H9 (cell line): ENCODE data around the gene RC3H2. TPM values are rescaled to one million over a fixed set of nuclear protein-coding genes. Genes with fewer than 3 reads are reported as not detected.
"Not testable (repeated sequence)": the region's sequence is repeated elsewhere in the genome, so short reads cannot be mapped to it uniquely, and the experiment has no call there.

ENCODE experiments used
- DNase-seq: peaks from one replicate; pipeline ENCODE4 v3.0.0-alpha.2; 2017
- H2AFZ ChIP-seq: one replicate; pipeline ENCODE4 v1.6.1; 2013; ENCODE audit warnings: mild to moderate bottlenecking, low read length, control low read depth, moderate library complexity
- H2AK5ac ChIP-seq: 2 replicates; pipeline ENCODE4 v1.6.1; 2013; ENCODE audit warnings: low read length, control low read depth, mixed read lengths; ENCODE audit not compliant: insufficient read length
- H2BK120ac ChIP-seq: one replicate; pipeline ENCODE4 v1.6.1; 2013; ENCODE audit warnings: low read depth, mild to moderate bottlenecking, low read length, control low read depth, inconsistent platforms; ENCODE audit not compliant: poor library complexity, severe bottlenecking
- H2BK12ac ChIP-seq: 2 replicates; pipeline ENCODE4 v1.6.1; 2013; ENCODE audit warnings: low read length, control low read depth, mixed read lengths, low read depth; ENCODE audit not compliant: insufficient read length
- H2BK15ac ChIP-seq: 2 replicates; pipeline ENCODE4 v1.6.1; 2013; ENCODE audit warnings: low read depth, low read length, control low read depth
- H2BK20ac ChIP-seq: one replicate; pipeline ENCODE4 v1.6.1; 2013; ENCODE audit warnings: low read depth, mild to moderate bottlenecking, low read length, control low read depth, inconsistent platforms; ENCODE audit not compliant: poor library complexity, severe bottlenecking
- H2BK5ac ChIP-seq: 2 replicates; pipeline ENCODE4 v1.6.1; 2013; ENCODE audit warnings: low read length, control low read depth, mixed read lengths; ENCODE audit not compliant: insufficient read length
- H3K14ac ChIP-seq: 2 replicates; pipeline ENCODE4 v1.6.1; 2013; ENCODE audit warnings: low read length, control low read depth; ENCODE audit not compliant: insufficient read depth
- H3K18ac ChIP-seq: 2 replicates; pipeline ENCODE4 v1.6.1; 2013; ENCODE audit warnings: low read depth, mild to moderate bottlenecking, mixed read lengths, low read length, control low read depth; ENCODE audit not compliant: insufficient read length
- H3K23ac ChIP-seq: 2 replicates; pipeline ENCODE4 v1.6.1; 2013; ENCODE audit warnings: low read length, control low read depth, mixed read lengths, low read depth; ENCODE audit not compliant: insufficient read length
- H3K23me2 ChIP-seq: 2 replicates; pipeline ENCODE4 v1.6.1; 2013; ENCODE audit warnings: low read depth, mild to moderate bottlenecking, mixed read lengths, low read length, control low read depth; ENCODE audit not compliant: insufficient read length, poor library complexity, severe bottlenecking
- H3K27ac ChIP-seq: 2 replicates; pipeline ENCODE4 v1.5.1; 2013; ENCODE audit warnings: low read length, control low read depth, mixed read lengths, low read depth; ENCODE audit not compliant: insufficient read length
- H3K27me3 ChIP-seq: 2 replicates; pipeline ENCODE4 v1.6.1; 2013; ENCODE audit warnings: low read length, control low read depth, inconsistent platforms; ENCODE audit not compliant: insufficient read depth
- H3K4ac ChIP-seq: 2 replicates; pipeline ENCODE4 v1.6.1; 2013; ENCODE audit warnings: low read depth, mild to moderate bottlenecking, control low read depth, inconsistent platforms, low read length, moderate library complexity
- H3K4me1 ChIP-seq: 2 replicates; pipeline ENCODE4 v1.6.1; 2013; ENCODE audit warnings: low read length, control low read depth, inconsistent platforms; ENCODE audit not compliant: insufficient read depth
- H3K4me2 ChIP-seq: 2 replicates; pipeline ENCODE4 v1.6.1; 2013; ENCODE audit warnings: low read length, control low read depth, mixed read lengths; ENCODE audit not compliant: insufficient read length, insufficient read depth
- H3K56ac ChIP-seq: 2 replicates; pipeline ENCODE4 v1.6.1; 2013; ENCODE audit warnings: low read depth, mild to moderate bottlenecking, mixed read lengths, low read length, control low read depth; ENCODE audit not compliant: insufficient read length
- H3K79me1 ChIP-seq: 2 replicates; pipeline ENCODE4 v1.6.1; 2013; ENCODE audit warnings: low read depth, mild to moderate bottlenecking, moderate library complexity, low read length, control low read depth, inconsistent platforms; ENCODE audit not compliant: insufficient read depth, poor library complexity, severe bottlenecking
- H3K79me2 ChIP-seq: 2 replicates; pipeline ENCODE4 v1.6.1; 2013; ENCODE audit warnings: low read length, control low read depth, inconsistent platforms; ENCODE audit not compliant: insufficient read depth
- H3K9ac ChIP-seq: 2 replicates; pipeline ENCODE4 v1.6.1; 2013; ENCODE audit warnings: low read length, control low read depth, mixed read lengths; ENCODE audit not compliant: insufficient read length; ENCODE audit errors: extremely low read depth
- H3K9me3 ChIP-seq: one replicate; pipeline ENCODE4 v1.6.1; 2013; ENCODE audit warnings: low read depth, low read length, inconsistent platforms; ENCODE audit not compliant: control insufficient read depth
- H3T11ph ChIP-seq: one replicate; pipeline ENCODE4 v1.6.1; 2013; ENCODE audit warnings: mild to moderate bottlenecking, low read length, control low read depth, inconsistent platforms
- H4K20me1 ChIP-seq: one replicate; pipeline ENCODE4 v1.6.1; 2013; ENCODE audit not compliant: control insufficient read depth, insufficient read length, insufficient read depth
- H4K5ac ChIP-seq: 2 replicates; pipeline ENCODE4 v1.6.1; 2013; ENCODE audit warnings: low read depth, mild to moderate bottlenecking, mixed read lengths, low read length, control low read depth; ENCODE audit not compliant: insufficient read length
- H4K8ac ChIP-seq: replicated peaks from 2 replicates; pipeline ENCODE4 v1.6.1; 2013; ENCODE audit warnings: low read length, control low read depth, mixed read lengths, low read depth; ENCODE audit not compliant: insufficient read length
- H4K91ac ChIP-seq: 2 replicates; pipeline ENCODE4 v1.6.1; 2013; ENCODE audit warnings: low read depth, mild to moderate bottlenecking, moderate library complexity, mixed read lengths, low read length, control low read depth; ENCODE audit not compliant: insufficient read length
- H3K27ac Mint-ChIP-seq, 3 experiments: 2 replicates in 2 of 3; 3 replicates in 1 of 3; pipeline ENCODE4 v1.8.0; 2020 to 2021; ENCODE audit warnings: mixed read lengths in 3 of 3, mild to moderate bottlenecking in 1 of 3, moderate library complexity in 1 of 3
- H3K27me3 Mint-ChIP-seq: 2 replicates; pipeline ENCODE4 v1.8.0; 2021; ENCODE audit warnings: low read depth, mild to moderate bottlenecking, moderate library complexity, mixed read lengths
- H3K36me3 Mint-ChIP-seq, 3 experiments: 2 replicates in 2 of 3; 3 replicates in 1 of 3; pipeline ENCODE4 v1.8.0; 2020 to 2021; ENCODE audit warnings: low read depth in 3 of 3, mixed read lengths in 3 of 3; ENCODE audit not compliant: insufficient read depth in 1 of 3
- H3K4me1 Mint-ChIP-seq, 2 experiments: 2 replicates each; pipeline ENCODE4 v1.8.0; 2020; ENCODE audit warnings: mixed read lengths in 2 of 2
- H3K4me3 Mint-ChIP-seq, 2 experiments: 2 replicates in 1 of 2; 3 replicates in 1 of 2; pipeline ENCODE4 v1.8.0; 2020 to 2021; ENCODE audit warnings: mild to moderate bottlenecking in 2 of 2, mixed read lengths in 2 of 2, moderate library complexity in 1 of 2
- H3K9me3 Mint-ChIP-seq, 2 experiments: 2 replicates in 1 of 2; 3 replicates in 1 of 2; pipeline ENCODE4 v1.8.0; 2020; ENCODE audit warnings: mild to moderate bottlenecking in 2 of 2, mixed read lengths in 2 of 2, moderate library complexity in 1 of 2
- WGBS: extraction: QIAGEN DNeasy Blood & Tissue Kit; methylation state at CpG from one replicate; pipeline ENCODE4 v1.1.7; 2013; ENCODE audit warnings: missing lambda C conversion rate, low lambda C conversion rate, mixed read lengths; ENCODE audit not compliant: insufficient read length; ENCODE audit errors: extremely low coverage; 5-methylcytosine and 5-hydroxymethylcytosine counted together
- total RNA-seq: library from RNA; stranded (reverse); gene quantifications from 2 replicates; pipeline ENCODE4 v1.2.1, GENCODE V29; 2021
- TF ChIP-seq, protein P1 (sequence below): fragments of 200-600 bp; sonication (generic); conservative IDR thresholded peaks from 3 replicates; pipeline ENCODE4 v1.8.0; 2021; ENCODE audit warnings: antibody characterized with exemption, mild to moderate bottlenecking

Gene RC3H2
- total RNA-seq, 1 experiment from 2014 or later: 49.0 TPM

DNA sequence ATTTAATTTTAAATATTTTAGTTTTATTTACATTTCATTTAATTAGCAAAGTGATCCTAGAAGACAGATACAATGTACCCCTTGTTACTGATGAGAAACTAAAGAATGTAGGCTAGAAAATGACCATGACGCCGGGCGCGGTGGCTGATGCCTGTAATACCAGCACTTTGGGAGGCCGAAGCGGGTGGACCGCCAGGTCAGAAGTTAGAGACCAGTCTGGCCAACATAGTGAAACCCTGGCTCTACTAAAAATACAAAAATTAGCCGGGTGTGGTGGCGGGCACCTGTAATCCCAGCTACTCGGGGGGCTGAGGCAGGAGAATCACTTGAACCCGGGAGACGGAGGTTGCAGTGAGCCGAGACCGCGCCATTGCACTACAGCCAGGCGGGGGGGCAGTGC, 963 bp upstream of the RC3H2 start:
- Mint-ChIP-seq H3K4me1 (peaks cover 10 to 11% of the 10 kb centered on the region in 2 experiments), H3K36me3 (peaks cover 8 to 13% (median 9%) of the 10 kb centered on the region in 3 experiments; a peak in 6 of 7 replicates)
- H3K14ac ChIP-seq, H3K27ac ChIP-seq, H3K23me2 ChIP-seq, H2BK15ac ChIP-seq, H2BK120ac ChIP-seq, H2BK12ac ChIP-seq, H3K27me3 ChIP-seq, H3K4me2 ChIP-seq, DNase-seq, H3K9me3 Mint-ChIP-seq, H3T11ph ChIP-seq, H3K4me1 ChIP-seq, H2AFZ ChIP-seq, H3K4me3 Mint-ChIP-seq, H3K23ac ChIP-seq, H4K8ac ChIP-seq, H3K4ac ChIP-seq, H3K27ac Mint-ChIP-seq, H2AK5ac ChIP-seq, H4K5ac ChIP-seq, H3K56ac ChIP-seq, H4K91ac ChIP-seq, H2BK5ac ChIP-seq, H3K79me1 ChIP-seq, H4K20me1 ChIP-seq, H3K18ac ChIP-seq, H2BK20ac ChIP-seq, H3K27me3 Mint-ChIP-seq, H3K9me3 ChIP-seq, H3K9ac ChIP-seq: not testable (repeated sequence)
- TF ChIP-seq, protein P1, sequence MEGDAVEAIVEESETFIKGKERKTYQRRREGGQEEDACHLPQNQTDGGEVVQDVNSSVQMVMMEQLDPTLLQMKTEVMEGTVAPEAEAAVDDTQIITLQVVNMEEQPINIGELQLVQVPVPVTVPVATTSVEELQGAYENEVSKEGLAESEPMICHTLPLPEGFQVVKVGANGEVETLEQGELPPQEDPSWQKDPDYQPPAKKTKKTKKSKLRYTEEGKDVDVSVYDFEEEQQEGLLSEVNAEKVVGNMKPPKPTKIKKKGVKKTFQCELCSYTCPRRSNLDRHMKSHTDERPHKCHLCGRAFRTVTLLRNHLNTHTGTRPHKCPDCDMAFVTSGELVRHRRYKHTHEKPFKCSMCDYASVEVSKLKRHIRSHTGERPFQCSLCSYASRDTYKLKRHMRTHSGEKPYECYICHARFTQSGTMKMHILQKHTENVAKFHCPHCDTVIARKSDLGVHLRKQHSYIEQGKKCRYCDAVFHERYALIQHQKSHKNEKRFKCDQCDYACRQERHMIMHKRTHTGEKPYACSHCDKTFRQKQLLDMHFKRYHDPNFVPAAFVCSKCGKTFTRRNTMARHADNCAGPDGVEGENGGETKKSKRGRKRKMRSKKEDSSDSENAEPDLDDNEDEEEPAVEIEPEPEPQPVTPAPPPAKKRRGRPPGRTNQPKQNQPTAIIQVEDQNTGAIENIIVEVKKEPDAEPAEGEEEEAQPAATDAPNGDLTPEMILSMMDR: 0 out of 3 replicates have a peak, but pooled peaks have one; percentile 11
- WGBS: no CpG with 5 or more reads among the region's 16 CpGs
- peaks cover 14% of the 10 kb centered on the region; the same call in 1 of the 2 replicates for H3K79me2 ChIP-seq
